ENCODE measurements around the gene HSD17B12.

Gene HSD17B12

GRCh38 chr11:43687120-43687791 lies 6.7 kb downstream of the HSD17B12 start:
- TF ChIP-seq SNAI2 (CRISPR knock-in tag; IDR thresholded peaks at IDR 0.05) (no peak), RARB (CRISPR knock-in tag; IDR thresholded peaks at IDR 0.05) (no peak), ISL1 (CRISPR knock-in tag; IDR thresholded peaks at IDR 0.05) (no peak), TOX (CRISPR knock-in tag; IDR thresholded peaks at IDR 0.05; ENCODE audit: borderline replicate concordance) (no peak), ZC3H10 (CRISPR knock-in tag; IDR thresholded peaks at IDR 0.05) (no peak), ZFP30 (CRISPR knock-in tag; IDR thresholded peaks at IDR 0.05) (no peak), PPARA (CRISPR knock-in tag; IDR thresholded peaks at IDR 0.05; ENCODE audit: borderline replicate concordance) (no peak), POU6F1 (CRISPR knock-in tag; IDR thresholded peaks at IDR 0.05; ENCODE audit: borderline replicate concordance, low read depth) (no peak), ZNF8 (CRISPR knock-in tag; IDR thresholded peaks at IDR 0.05) (no peak), ESRRG (CRISPR knock-in tag; IDR thresholded peaks at IDR 0.05) (no peak), GLIS3 (CRISPR knock-in tag; IDR thresholded peaks at IDR 0.05) (no peak), BACH2 (CRISPR knock-in tag; IDR thresholded peaks at IDR 0.05; ENCODE audit: borderline replicate concordance) (no peak), CSDC2 (CRISPR knock-in tag; IDR thresholded peaks at IDR 0.05) (no peak), OSR1 (CRISPR knock-in tag; IDR thresholded peaks at IDR 0.05) (no peak), ZFP3 (CRISPR knock-in tag; IDR thresholded peaks at IDR 0.05) (no peak)
- TF ChIP-seq, protein P1, sequence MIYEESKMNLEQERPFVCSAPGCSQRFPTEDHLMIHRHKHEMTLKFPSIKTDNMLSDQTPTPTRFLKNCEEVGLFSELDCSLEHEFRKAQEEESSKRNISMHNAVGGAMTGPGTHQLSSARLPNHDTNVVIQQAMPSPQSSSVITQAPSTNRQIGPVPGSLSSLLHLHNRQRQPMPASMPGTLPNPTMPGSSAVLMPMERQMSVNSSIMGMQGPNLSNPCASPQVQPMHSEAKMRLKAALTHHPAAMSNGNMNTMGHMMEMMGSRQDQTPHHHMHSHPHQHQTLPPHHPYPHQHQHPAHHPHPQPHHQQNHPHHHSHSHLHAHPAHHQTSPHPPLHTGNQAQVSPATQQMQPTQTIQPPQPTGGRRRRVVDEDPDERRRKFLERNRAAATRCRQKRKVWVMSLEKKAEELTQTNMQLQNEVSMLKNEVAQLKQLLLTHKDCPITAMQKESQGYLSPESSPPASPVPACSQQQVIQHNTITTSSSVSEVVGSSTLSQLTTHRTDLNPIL (CRISPR knock-in tag; IDR thresholded peaks at IDR 0.05; ENCODE audit: low read depth), result no peak
- TF ChIP-seq, protein P2, sequence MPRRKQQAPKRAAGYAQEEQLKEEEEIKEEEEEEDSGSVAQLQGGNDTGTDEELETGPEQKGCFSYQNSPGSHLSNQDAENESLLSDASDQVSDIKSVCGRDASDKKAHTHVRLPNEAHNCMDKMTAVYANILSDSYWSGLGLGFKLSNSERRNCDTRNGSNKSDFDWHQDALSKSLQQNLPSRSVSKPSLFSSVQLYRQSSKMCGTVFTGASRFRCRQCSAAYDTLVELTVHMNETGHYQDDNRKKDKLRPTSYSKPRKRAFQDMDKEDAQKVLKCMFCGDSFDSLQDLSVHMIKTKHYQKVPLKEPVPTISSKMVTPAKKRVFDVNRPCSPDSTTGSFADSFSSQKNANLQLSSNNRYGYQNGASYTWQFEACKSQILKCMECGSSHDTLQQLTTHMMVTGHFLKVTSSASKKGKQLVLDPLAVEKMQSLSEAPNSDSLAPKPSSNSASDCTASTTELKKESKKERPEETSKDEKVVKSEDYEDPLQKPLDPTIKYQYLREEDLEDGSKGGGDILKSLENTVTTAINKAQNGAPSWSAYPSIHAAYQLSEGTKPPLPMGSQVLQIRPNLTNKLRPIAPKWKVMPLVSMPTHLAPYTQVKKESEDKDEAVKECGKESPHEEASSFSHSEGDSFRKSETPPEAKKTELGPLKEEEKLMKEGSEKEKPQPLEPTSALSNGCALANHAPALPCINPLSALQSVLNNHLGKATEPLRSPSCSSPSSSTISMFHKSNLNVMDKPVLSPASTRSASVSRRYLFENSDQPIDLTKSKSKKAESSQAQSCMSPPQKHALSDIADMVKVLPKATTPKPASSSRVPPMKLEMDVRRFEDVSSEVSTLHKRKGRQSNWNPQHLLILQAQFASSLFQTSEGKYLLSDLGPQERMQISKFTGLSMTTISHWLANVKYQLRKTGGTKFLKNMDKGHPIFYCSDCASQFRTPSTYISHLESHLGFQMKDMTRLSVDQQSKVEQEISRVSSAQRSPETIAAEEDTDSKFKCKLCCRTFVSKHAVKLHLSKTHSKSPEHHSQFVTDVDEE (CRISPR knock-in tag; IDR thresholded peaks at IDR 0.05), result no peak
- TF ChIP-seq, protein P3, sequence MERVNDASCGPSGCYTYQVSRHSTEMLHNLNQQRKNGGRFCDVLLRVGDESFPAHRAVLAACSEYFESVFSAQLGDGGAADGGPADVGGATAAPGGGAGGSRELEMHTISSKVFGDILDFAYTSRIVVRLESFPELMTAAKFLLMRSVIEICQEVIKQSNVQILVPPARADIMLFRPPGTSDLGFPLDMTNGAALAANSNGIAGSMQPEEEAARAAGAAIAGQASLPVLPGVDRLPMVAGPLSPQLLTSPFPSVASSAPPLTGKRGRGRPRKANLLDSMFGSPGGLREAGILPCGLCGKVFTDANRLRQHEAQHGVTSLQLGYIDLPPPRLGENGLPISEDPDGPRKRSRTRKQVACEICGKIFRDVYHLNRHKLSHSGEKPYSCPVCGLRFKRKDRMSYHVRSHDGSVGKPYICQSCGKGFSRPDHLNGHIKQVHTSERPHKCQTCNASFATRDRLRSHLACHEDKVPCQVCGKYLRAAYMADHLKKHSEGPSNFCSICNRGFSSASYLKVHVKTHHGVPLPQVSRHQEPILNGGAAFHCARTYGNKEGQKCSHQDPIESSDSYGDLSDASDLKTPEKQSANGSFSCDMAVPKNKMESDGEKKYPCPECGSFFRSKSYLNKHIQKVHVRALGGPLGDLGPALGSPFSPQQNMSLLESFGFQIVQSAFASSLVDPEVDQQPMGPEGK (CRISPR knock-in tag; IDR thresholded peaks at IDR 0.05; ENCODE audit: borderline replicate concordance), result no peak
- TF ChIP-seq, protein P4, sequence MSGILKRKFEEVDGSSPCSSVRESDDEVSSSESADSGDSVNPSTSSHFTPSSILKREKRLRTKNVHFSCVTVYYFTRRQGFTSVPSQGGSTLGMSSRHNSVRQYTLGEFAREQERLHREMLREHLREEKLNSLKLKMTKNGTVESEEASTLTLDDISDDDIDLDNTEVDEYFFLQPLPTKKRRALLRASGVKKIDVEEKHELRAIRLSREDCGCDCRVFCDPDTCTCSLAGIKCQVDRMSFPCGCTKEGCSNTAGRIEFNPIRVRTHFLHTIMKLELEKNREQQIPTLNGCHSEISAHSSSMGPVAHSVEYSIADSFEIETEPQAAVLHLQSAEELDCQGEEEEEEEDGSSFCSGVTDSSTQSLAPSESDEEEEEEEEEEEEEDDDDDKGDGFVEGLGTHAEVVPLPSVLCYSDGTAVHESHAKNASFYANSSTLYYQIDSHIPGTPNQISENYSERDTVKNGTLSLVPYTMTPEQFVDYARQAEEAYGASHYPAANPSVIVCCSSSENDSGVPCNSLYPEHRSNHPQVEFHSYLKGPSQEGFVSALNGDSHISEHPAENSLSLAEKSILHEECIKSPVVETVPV (CRISPR knock-in tag; IDR thresholded peaks at IDR 0.05), result no peak
- ATAC-seq, result no peak

DNA sequence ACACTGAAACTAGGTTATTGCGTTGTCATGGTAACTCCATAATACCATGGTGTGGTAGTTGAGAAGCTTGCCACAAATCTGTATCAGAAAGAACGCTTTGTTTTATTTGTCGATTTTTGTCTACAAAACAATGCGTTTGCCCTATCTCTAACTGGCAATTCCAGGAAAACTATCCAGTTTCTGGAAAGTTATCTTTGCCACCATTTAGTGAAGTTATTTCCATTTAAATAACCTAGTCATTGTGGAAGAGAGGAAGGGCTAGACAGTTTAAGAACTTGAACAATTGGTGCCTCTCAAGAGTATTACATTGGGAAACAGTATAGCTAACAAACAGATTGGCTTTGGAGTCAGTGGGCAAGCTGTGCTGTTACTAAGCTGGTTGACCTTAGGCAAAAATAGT lies 7.9 kb downstream of the HSD17B12 start:
- ATAC-seq, result no peak
- TF ChIP-seq POU6F1 (CRISPR knock-in tag; IDR thresholded peaks at IDR 0.05; ENCODE audit: borderline replicate concordance, low read depth) (no peak), ARNTL (CRISPR knock-in tag; IDR thresholded peaks at IDR 0.05; ENCODE audit: borderline replicate concordance, low read depth) (no peak), ZNF8 (CRISPR knock-in tag; IDR thresholded peaks at IDR 0.05) (no peak), ZNF565 (CRISPR knock-in tag; conservative IDR thresholded peaks at IDR 0.05; ENCODE audit: low read depth) (no peak), GLIS3 (CRISPR knock-in tag; IDR thresholded peaks at IDR 0.05) (no peak), ZFP3 (CRISPR knock-in tag; IDR thresholded peaks at IDR 0.05) (no peak), ZFP30 (CRISPR knock-in tag; IDR thresholded peaks at IDR 0.05) (no peak), BACH2 (CRISPR knock-in tag; IDR thresholded peaks at IDR 0.05; ENCODE audit: borderline replicate concordance) (no peak), ESRRG (CRISPR knock-in tag; IDR thresholded peaks at IDR 0.05) (no peak), ZNF70 (CRISPR knock-in tag; IDR thresholded peaks at IDR 0.05) (no peak), SNAI2 (CRISPR knock-in tag; IDR thresholded peaks at IDR 0.05) (no peak), TOX (CRISPR knock-in tag; IDR thresholded peaks at IDR 0.05; ENCODE audit: borderline replicate concordance) (no peak), RARB (CRISPR knock-in tag; IDR thresholded peaks at IDR 0.05) (no peak)
- TF ChIP-seq, protein P4 (CRISPR knock-in tag; IDR thresholded peaks at IDR 0.05), result no peak
- TF ChIP-seq, protein P3 (CRISPR knock-in tag; IDR thresholded peaks at IDR 0.05; ENCODE audit: borderline replicate concordance), result no peak
